K562 (cell line): ENCODE measurements around the gene RALGPS1. TPM values are rescaled to one million over a fixed set of nuclear protein-coding genes. Genes with fewer than 3 reads are reported as not detected.

Experiments used
- CSDE1 ChIP-seq, 2 experiments: fragments of 450-650 bp; IDR thresholded peaks; 2 replicates each; pipeline ENCODE4 v1.6.1; 2016; ENCODE audit warnings: mild to moderate bottlenecking in 1 of 2
- DIDO1 ChIP-seq: fragments of 450-650 bp; IDR thresholded peaks from 2 replicates; pipeline ENCODE4 v1.6.1; 2016; ENCODE audit warnings: low read depth, missing biosample characterization, missing genetic modification characterization
- DLX4 ChIP-seq: fragments of 250-450 bp; sonication (Bioruptor Pico); IDR thresholded peaks from 2 replicates; pipeline ENCODE4 v1.6.1; 2021; ENCODE audit warnings: mild to moderate bottlenecking
- ETV1 ChIP-seq: fragments of 450-650 bp; conservative IDR thresholded peaks from 2 replicates; pipeline ENCODE4 v1.6.1; 2016; ENCODE audit warnings: missing genetic modification characterization, control low read depth, low read depth, missing compliant biosample characterization
- FOXA3 ChIP-seq, 2 experiments: fragments of 450-650 bp in 1 of 2; sonication (generic) in 1 of 2; formaldehyde crosslinking; IDR thresholded peaks in 1 of 2; conservative IDR thresholded peaks in 1 of 2; 2 replicates each; pipeline versions ENCODE4 v1.4.0 to v1.8.0; 2020 to 2022; ENCODE audit warnings: mild to moderate bottlenecking in 2 of 2, missing genetic modification reagents in 1 of 2
- FOXK1 ChIP-seq: sonication (generic); formaldehyde crosslinking; IDR thresholded peaks from 2 replicates; pipeline ENCODE4 v1.8.0; 2022; ENCODE audit warnings: missing genetic modification reagents, mild to moderate bottlenecking, borderline replicate concordance
- GABPB1 ChIP-seq: sonication (generic); formaldehyde crosslinking; IDR thresholded peaks from 2 replicates; pipeline ENCODE4 v1.8.0; 2022; ENCODE audit warnings: mild to moderate bottlenecking, missing genetic modification reagents
- HDAC6 ChIP-seq: IDR thresholded peaks from 2 replicates; pipeline ENCODE4 v1.6.1; 2012; ENCODE audit warnings: low read depth, mild to moderate bottlenecking, control low read depth, inconsistent platforms, low read length, moderate library complexity
- KDM5B ChIP-seq: fragments of 200-600 bp; sonication (generic); IDR thresholded peaks from 2 replicates; pipeline ENCODE4 v1.6.1; 2012; ENCODE audit warnings: low read depth, mild to moderate bottlenecking, moderate library complexity, low read length, control low read depth, inconsistent platforms; ENCODE audit not compliant: insufficient replicate concordance
- MEIS2 ChIP-seq: fragments of 450-650 bp; IDR thresholded peaks from 2 replicates; pipeline ENCODE4 v1.6.1; 2014; ENCODE audit warnings: mild to moderate bottlenecking; ENCODE audit not compliant: partially characterized antibody
- NR2C1 ChIP-seq, 2 experiments: fragments of 450-650 bp; IDR thresholded peaks; 2 replicates each; pipeline ENCODE4 v1.6.1; 2017; ENCODE audit warnings: mild to moderate bottlenecking in 2 of 2, antibody characterized with exemption in 1 of 2, inconsistent platforms in 1 of 2, missing compliant biosample characterization in 1 of 2, missing genetic modification characterization in 1 of 2
- TOE1 ChIP-seq, 2 experiments: fragments of 450-650 bp in 1 of 2; sonication (generic) in 1 of 2; formaldehyde crosslinking in 1 of 2; IDR thresholded peaks; 2 replicates each; pipeline versions ENCODE4 v1.7.1 to v1.8.0; 2016 to 2022; ENCODE audit warnings: borderline replicate concordance in 2 of 2, mild to moderate bottlenecking in 2 of 2, antibody characterized with exemption in 1 of 2, inconsistent platforms in 1 of 2, low read depth in 1 of 2, missing genetic modification reagents in 1 of 2, moderate library complexity in 1 of 2
- TSHZ1 ChIP-seq: fragments of 250-450 bp; sonication (Bioruptor Pico); IDR thresholded peaks from 2 replicates; pipeline ENCODE4 v1.4.0; 2020; ENCODE audit warnings: mild to moderate bottlenecking, moderate library complexity
- ZNF133 ChIP-seq: fragments of 250-450 bp; sonication (Bioruptor Pico); IDR thresholded peaks from 2 replicates; pipeline ENCODE4 v1.4.0; 2020; ENCODE audit warnings: mild to moderate bottlenecking
- ZNF134 ChIP-seq: fragments of 250-450 bp; sonication (Bioruptor Pico); conservative IDR thresholded peaks from 2 replicates; pipeline ENCODE4 v1.4.0; 2020
- ZNF253 ChIP-seq: fragments of 250-450 bp; sonication (Bioruptor Pico); conservative IDR thresholded peaks from 2 replicates; pipeline ENCODE4 v1.6.1; 2021; ENCODE audit warnings: mild to moderate bottlenecking
- ZNF589 ChIP-seq: fragments of 200-800 bp; sonication (Bioruptor generic); IDR thresholded peaks from 2 replicates; pipeline ENCODE4 v1.6.1; 2016; ENCODE audit warnings: low read depth, missing genetic modification characterization, missing compliant biosample characterization
- polyA plus RNA-seq, 8 experiments: library from polyadenylated mRNA; depleted of rRNA in 4 of 8; stranded (reverse) in 5 of 8; unstranded in 3 of 8; fragments of >200 nt; fragmentation: Nextera tagmentation in 2 of 8; fragmentation: Illumina TruSeq in 1 of 8; extraction: Ambion mirVana in 2 of 8; extraction: Trizol in 1 of 8; gene quantifications; 2 replicates each; pipeline versions ENCODE4 v1.2.1 to v1.2.3, GENCODE V29; 2011 to 2014; ENCODE audit warnings: inconsistent platforms in 1 of 8, missing spikeins in 1 of 8
- total RNA-seq, 7 experiments: library from RNA; depleted of rRNA in 6 of 7; stranded (reverse); fragments of >200 nt in 6 of 7; fragmentation: Illumina TruSeq in 2 of 7; extraction: Trizol in 2 of 7; gene quantifications; 2 replicates each; pipeline versions ENCODE4 v1.2.1 to v1.2.3, GENCODE V29; 2011 to 2021; ENCODE audit warnings: low replicate concordance in 1 of 7
- TF ChIP-seq, protein P1 (sequence below), 3 experiments: fragments of 200-800 bp in 1 of 3; fragments of 250-450 bp in 1 of 3; fragments of 450-650 bp in 1 of 3; sonication (Bioruptor Pico) in 1 of 3; sonication (Bioruptor generic) in 1 of 3; formaldehyde crosslinking in 1 of 3; IDR thresholded peaks; 2 replicates each; pipeline versions ENCODE4 v1.6.1 to v1.8.0; 2016 to 2022; ENCODE audit warnings: mild to moderate bottlenecking in 2 of 3, missing genetic modification characterization in 2 of 3, missing compliant biosample characterization in 1 of 3, moderate library complexity in 1 of 3

RALGPS1 gene
- total and polyA plus RNA-seq, 9 of the 15 experiments (the other 6 are each of a cell fraction or from before 2014, with no cell fraction given), result 0.04 to 2.6 (median 1.5) TPM

GRCh38 chr9:127224178-127224882, 309.7 kb downstream of the RALGPS1 start (continued):
- TF ChIP-seq TSHZ1 (CRISPR knock-in tag) (no peak), ZNF253 (CRISPR knock-in tag) (no peak), MEIS2 (no peak), TOE1 (IDR thresholded peaks at IDR 0.05; ENCODE audit: borderline replicate concordance) (0 out of 2 replicates have a peak, but pooled peaks have one; percentile 35), TOE1 (CRISPR knock-in tag; IDR thresholded peaks at IDR 0.05; ENCODE audit: borderline replicate concordance, low read depth) (no peak), DIDO1 (tag) (no peak), KDM5B (no peak), ETV1 (no peak), DLX4 (no peak), NR2C1 (IDR thresholded peaks at IDR 0.05) (no peak), NR2C1 (tag; IDR thresholded peaks at IDR 0.05) (no peak), HDAC6 (no peak), FOXK1 (CRISPR knock-in tag) (no peak), CSDE1 (IDR thresholded peaks at IDR 0.05) (no peak), ZNF589 (no peak), ZNF134 (CRISPR knock-in tag) (no peak), ZNF133 (CRISPR knock-in tag) (no peak), FOXA3 (CRISPR knock-in tag; conservative IDR thresholded peaks at IDR 0.05 in 1 of 2, IDR thresholded peaks at IDR 0.05 in 1 of 2) (no peak), GABPB1 (0 out of 2 replicates have a peak, but pooled peaks have one; percentile 43)
- TF ChIP-seq, protein P1, sequence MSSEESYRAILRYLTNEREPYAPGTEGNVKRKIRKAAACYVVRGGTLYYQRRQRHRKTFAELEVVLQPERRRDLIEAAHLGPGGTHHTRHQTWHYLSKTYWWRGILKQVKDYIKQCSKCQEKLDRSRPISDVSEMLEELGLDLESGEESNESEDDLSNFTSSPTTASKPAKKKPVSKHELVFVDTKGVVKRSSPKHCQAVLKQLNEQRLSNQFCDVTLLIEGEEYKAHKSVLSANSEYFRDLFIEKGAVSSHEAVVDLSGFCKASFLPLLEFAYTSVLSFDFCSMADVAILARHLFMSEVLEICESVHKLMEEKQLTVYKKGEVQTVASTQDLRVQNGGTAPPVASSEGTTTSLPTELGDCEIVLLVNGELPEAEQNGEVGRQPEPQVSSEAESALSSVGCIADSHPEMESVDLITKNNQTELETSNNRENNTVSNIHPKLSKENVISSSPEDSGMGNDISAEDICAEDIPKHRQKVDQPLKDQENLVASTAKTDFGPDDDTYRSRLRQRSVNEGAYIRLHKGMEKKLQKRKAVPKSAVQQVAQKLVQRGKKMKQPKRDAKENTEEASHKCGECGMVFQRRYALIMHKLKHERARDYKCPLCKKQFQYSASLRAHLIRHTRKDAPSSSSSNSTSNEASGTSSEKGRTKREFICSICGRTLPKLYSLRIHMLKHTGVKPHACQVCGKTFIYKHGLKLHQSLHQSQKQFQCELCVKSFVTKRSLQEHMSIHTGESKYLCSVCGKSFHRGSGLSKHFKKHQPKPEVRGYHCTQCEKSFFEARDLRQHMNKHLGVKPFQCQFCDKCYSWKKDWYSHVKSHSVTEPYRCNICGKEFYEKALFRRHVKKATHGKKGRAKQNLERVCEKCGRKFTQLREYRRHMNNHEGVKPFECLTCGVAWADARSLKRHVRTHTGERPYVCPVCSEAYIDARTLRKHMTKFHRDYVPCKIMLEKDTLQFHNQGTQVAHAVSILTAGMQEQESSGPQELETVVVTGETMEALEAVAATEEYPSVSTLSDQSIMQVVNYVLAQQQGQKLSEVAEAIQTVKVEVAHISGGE (CRISPR knock-in tag; IDR thresholded peaks at IDR 0.05), result no peak
